UCSD-AML1 (cell line): ENCODE data around the gene ARFGAP2.
"Not testable (repeated sequence)": the region's sequence is repeated elsewhere in the genome, so short reads cannot be mapped to it uniquely, and the experiment has no call there.

ENCODE experiments used
- DNase-seq: peaks from one replicate; lab custom pipeline; 2025; ENCODE audit not compliant: unreplicated experiment; lab: John Stamatoyannopoulos, UW

ARFGAP2 gene

GRCh38 chr11:47149782-47150181, 26.9 kb downstream of the ARFGAP2 start:
- no peak for DNase-seq

- no peak for DNase-seq
Observed at GRCh38 chr11:47148903-47149531, 27.7 kb downstream of the ARFGAP2 start.

- DNase-seq, result no peak
Observed at GRCh38 chr11:47148270-47148669, 28.4 kb downstream of the ARFGAP2 start.

GRCh38 chr11:47147681-47148080, 29.0 kb downstream of the ARFGAP2 start:
- DNase-seq, result no peak

- DNase-seq, result no peak
Observed at GRCh38 chr11:47147250-47147649, 29.4 kb downstream of the ARFGAP2 start.

- DNase-seq, result no peak
Observed at GRCh38 chr11:47144541-47144940, 32.1 kb downstream of the ARFGAP2 start.

GRCh38 chr11:47143322-47143721, 33.4 kb downstream of the ARFGAP2 start:
- DNase-seq, result no peak

GRCh38 chr11:47139878-47140277, 36.8 kb downstream of the ARFGAP2 start:
- DNase-seq, result no peak

- no peak for DNase-seq
Observed at GRCh38 chr11:47137476-47137875, 39.2 kb downstream of the ARFGAP2 start.

GRCh38 chr11:47136921-47137320, 39.8 kb downstream of the ARFGAP2 start:
- DNase-seq, result no peak

GRCh38 chr11:47136327-47136726, 40.4 kb downstream of the ARFGAP2 start:
- no peak for DNase-seq

GRCh38 chr11:47132981-47133380, 43.7 kb downstream of the ARFGAP2 start:
- no peak for DNase-seq

- no peak for DNase-seq
Observed at GRCh38 chr11:47132490-47132889, 44.2 kb downstream of the ARFGAP2 start.

GRCh38 chr11:47131136-47131535, 45.5 kb downstream of the ARFGAP2 start:
- no peak for DNase-seq

- no peak for DNase-seq
Observed at GRCh38 chr11:47130543-47130942, 46.1 kb downstream of the ARFGAP2 start.

GRCh38 chr11:47127213-47127612, 49.5 kb downstream of the ARFGAP2 start:
- no peak for DNase-seq

GRCh38 chr11:47125083-47125482, 51.6 kb downstream of the ARFGAP2 start:
- DNase-seq, result no peak

- no peak for DNase-seq
Observed at GRCh38 chr11:47124675-47125074, 52.0 kb downstream of the ARFGAP2 start.

GRCh38 chr11:47123094-47123493, 53.6 kb downstream of the ARFGAP2 start:
- no peak for DNase-seq

- DNase-seq, result no peak
Observed at GRCh38 chr11:47121731-47122130, 54.9 kb downstream of the ARFGAP2 start.

GRCh38 chr11:47121056-47121455, 55.6 kb downstream of the ARFGAP2 start:
- DNase-seq, result no peak

- DNase-seq, result not testable (repeated sequence)
Observed at GRCh38 chr11:47118958-47119688, 57.6 kb downstream of the ARFGAP2 start.
